Activated CD8-positive, alpha-beta memory T cell treated with anti-CD3 and anti-CD28 coated beads, Interleukin-2, amount 50 U/mL, for 4 hours (primary cell): Measurements from ENCODE around the gene LRRC4B.
"Not testable (repeated sequence)": the region's sequence is repeated elsewhere in the genome, so short reads cannot be mapped to it uniquely, and the experiment has no call there.

ENCODE experiments used
- DNase-seq: peaks from one replicate; pipeline ENCODE4 v3.0.0-alpha.2; 2020

The LRRC4B gene

DNA sequence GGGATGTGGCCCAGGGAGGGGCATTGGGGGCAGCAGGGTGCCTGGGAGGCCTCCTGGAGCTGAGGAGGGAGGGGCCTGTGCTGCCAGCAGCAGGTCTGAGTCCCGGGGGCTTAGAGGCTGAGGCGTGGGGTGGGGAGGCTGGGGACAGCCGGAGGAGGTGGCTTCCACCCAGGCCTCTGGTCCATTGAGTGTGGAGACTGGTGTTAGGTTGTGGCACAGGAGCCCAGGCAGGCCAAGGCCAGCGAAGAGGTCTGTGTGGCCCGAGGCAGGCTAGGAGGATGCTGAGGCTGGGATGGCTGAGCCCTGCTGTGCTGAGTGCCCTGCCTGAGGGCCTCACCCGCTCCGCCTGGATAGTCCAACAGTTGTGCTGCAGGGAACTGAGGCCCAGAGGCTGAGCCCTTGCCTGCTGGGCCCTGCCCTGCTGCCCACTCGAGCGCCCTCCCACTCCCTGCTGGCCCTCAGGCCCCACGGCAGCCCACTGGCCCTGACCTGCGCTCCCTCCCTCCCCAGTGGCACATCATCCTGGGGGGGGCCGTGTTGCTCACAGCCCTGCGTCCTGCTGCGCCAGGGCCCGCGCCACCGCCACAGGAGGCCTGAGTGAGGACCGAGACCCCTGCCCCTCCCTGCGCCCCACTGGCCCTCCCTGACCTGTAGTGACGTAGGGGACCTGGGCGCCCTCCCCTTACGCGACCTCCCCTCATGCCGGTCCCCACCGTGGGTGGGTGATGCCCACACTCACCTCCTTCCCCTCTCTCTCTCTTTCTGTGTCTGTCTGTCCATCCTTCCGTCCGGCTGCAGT is 86.7 kb downstream of the LRRC4B start:
- no peak for DNase-seq

DNA sequence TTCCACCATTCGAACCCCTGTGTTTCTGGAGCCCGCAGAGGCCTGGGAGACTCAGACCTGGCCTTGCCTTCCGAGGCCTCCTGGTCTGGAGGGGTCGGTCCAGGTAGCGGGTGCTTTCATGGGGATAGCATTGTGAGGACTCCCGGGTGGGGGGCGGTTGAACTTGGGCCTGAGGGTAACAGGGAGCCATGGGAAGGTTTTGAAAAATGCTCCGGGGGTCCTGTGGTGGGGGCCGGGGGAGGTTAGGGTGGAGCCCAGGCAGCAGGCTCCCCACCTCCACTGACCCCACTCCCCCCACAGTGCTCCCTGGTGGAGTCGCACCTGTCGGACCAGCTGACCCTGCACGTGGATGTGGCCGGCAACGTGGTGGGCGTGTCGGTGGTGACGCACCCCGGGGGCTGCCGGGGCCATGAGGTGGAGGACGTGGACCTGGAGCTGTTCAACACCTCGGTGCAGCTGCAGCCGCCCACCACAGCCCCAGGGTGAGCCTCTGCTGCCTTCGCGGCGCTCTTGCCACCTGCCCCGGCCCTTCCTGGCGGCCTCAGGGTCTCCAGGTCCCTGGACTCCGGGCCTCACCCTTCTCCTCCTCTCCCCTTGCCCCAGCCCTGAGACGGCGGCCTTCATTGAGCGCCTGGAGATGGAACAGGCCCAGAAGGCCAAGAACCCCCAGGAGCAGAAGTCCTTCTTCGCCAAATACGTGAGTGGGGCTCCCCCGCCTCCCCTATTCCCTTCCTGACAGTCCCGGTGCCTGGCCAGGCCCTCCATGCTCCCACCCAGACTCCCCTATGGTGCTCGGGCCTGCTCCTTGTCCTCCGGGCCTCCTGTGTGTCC is 87.7 kb downstream of the LRRC4B start:
- DNase-seq: no peak

DNA sequence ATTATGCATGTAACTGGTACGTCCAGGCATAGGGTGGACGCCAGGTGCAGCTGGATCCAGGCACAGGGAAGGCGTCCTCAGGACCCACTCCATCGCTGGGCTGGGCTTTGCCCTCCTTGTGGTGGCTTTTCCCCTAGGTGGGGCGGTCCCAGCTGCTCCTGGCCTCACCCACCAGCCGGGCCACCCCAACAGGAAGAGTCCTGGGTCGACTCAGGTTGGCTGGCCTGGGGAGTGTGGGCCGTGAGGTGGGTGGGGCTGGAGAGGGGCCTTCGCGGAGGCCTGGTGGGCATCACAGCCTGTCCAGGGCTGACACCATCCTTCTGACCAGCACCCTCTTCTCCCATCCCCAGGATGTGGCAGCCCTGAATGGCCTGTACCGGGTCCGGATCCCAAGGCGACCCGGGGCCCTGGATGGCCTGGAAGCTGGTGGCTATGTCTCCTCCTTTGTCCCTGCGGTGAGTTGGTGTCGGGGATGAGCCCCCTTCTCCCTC is 88.4 kb downstream of the LRRC4B start:
- DNase-seq: no peak

GRCh38 chr19:50478901-50479715 is 89.1 kb downstream of the LRRC4B start:
- no peak for DNase-seq

GRCh38 chr19:50477751-50478515 is 90.3 kb downstream of the LRRC4B start:
- DNase-seq: no peak

GRCh38 chr19:50476907-50477238 is 91.4 kb downstream of the LRRC4B start:
- DNase-seq: no peak

- DNase-seq: peak; percentile 90
These were observed 91.9 kb downstream of the LRRC4B start, which contains the start of the genes EMC10 and GARIN5A for GRCh38 chr19:50476224-50476906. Gene EMC10 (plus strand): TSS chr19:50476507. CDS start chr19:50476545, 38 bp downstream. Gene GARIN5A (minus strand): TSS chr19:50476848. CDS start chr19:50476388, 460 bp downstream.

DNA sequence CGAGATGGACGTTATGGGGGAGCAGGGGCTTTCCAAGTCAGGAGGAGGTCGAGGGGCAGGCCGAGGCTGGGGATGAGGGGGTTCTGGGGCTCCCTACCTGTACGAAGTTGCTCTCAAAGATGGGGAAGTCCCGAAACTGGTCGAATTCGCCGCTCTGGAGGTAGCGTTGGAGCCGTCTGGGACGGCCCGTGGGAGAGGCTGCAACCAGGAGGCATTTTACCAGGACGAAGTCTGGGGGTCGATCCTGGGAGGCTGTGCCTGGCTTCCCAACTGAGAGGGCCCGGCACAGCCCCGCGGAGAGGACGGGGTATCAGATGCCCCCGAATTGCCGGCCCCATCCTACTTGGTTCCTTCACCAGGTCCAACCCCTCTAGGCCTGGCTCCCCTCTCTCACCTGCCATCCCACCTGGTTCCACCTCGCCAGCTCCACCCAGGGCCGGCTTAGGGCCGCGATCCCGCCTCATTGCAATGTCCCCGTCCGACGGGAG is 92.5 kb downstream of the LRRC4B start:
- no peak for DNase-seq

- no peak for DNase-seq
These were observed 93.1 kb downstream of the LRRC4B start for GRCh38 chr19:50475101-50475568.

GRCh38 chr19:50473336-50473735 is 94.9 kb downstream of the LRRC4B start:
- DNase-seq: not testable (repeated sequence)

GRCh38 chr19:50468818-50469217 is 99.4 kb downstream of the LRRC4B start:
- DNase-seq: no peak

DNA sequence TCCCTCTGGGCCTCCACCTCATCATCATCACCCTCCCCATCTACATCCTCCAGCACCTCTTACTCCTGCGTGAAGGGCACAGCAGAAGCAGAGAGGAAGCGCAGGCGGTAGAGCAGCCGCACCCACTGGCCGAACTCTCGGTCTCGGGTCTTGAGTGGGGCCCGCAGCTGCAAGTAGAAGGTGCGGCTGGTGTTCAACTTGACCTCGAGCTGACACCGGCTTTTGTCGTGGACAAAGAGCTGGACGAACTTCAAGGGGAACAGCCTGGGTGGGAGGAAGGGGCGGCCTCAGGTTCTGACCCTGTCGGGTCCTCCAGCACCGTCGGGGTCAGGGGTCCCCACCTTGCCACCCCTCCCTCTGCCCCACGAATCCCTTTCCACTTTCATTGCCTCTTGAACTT is 100.7 kb downstream of the LRRC4B start:
- DNase-seq: no peak
